OCI-LY3 (cell line): ENCODE data around the gene FGD4.

Experiments used
- EZH2phosphoT487 ChIP-seq: fragments of 200-600 bp; shearing (Covaris generic); IDR thresholded peaks from 2 replicates; pipeline ENCODE4 v1.6.1; 2018; ENCODE audit warnings: antibody characterized with exemption, mixed run types, low read depth
- TF ChIP-seq, protein P1 (sequence below): fragments of 200-600, 300-600 bp; sonication (generic); IDR thresholded peaks from 2 replicates; pipeline ENCODE4 v1.5.1; 2014; ENCODE audit warnings: antibody characterized with exemption, low read length, low read depth

DNA sequence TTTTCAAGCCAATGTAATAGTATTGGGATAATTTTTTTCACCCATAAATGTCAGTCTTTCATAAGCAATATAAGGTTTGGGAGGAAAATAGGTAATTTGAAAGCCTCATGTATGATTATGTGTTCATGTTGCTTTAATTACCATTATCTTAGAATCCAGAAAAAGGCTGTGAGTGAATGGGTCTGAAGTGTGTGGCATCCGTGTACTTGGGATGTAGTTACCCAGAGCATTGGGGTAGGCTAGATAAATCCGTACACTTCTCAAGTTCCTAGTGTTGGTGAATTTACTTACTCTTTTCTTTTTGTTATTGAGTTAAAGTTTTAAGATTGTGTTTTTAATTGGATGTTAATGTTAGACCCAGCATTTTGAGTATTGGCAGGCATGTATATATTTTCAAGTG is 104.4 kb downstream of the FGD4 start:
- TF ChIP-seq, protein P1, sequence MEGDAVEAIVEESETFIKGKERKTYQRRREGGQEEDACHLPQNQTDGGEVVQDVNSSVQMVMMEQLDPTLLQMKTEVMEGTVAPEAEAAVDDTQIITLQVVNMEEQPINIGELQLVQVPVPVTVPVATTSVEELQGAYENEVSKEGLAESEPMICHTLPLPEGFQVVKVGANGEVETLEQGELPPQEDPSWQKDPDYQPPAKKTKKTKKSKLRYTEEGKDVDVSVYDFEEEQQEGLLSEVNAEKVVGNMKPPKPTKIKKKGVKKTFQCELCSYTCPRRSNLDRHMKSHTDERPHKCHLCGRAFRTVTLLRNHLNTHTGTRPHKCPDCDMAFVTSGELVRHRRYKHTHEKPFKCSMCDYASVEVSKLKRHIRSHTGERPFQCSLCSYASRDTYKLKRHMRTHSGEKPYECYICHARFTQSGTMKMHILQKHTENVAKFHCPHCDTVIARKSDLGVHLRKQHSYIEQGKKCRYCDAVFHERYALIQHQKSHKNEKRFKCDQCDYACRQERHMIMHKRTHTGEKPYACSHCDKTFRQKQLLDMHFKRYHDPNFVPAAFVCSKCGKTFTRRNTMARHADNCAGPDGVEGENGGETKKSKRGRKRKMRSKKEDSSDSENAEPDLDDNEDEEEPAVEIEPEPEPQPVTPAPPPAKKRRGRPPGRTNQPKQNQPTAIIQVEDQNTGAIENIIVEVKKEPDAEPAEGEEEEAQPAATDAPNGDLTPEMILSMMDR: no peak
- TF ChIP-seq EZH2phosphoT487: no peak
